ENCODE measurements around the gene CPT1B.

DNA sequence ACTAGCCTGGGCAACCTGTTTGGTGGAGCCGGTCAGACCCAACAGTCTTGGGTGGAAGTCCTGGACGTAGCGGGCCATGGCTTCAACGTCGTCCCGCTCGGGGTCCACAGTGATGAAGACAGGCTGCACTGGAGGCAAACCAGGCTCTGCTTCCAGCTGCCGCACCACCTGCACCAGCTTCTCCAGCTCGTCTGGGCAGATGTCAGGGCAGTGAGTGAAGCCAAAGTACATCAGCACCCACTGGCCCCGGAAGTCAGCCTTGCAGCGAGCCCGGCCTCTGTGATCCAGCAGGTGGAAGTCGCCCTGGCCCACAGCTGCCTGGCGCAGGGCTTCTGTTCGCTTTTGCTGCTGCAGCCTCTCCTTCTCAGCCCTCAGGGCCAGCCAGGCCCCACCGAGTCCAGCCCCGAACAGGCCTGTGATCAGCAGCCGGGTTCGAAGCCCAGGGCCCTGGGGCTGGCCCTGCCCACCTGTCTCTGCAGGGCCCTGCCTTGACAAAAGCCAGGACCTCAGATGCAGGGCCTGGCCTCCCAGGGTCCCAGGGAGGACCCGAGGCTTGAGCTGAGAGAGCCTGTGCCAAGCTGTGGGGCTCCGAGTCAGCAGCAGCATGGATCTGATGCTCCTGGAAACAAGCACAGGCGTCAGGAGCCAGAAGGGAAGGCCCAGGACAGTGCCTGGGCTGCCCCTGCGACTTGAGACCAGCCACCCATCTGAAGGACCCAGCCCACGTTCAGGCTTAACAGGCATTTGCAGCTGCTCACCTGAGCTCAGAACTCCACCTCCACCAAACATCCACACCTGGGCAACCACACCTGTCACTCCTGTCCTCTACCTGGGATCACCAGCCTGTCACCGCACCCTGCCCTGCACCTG is 54.2 kb downstream of the CPT1B start:
- TF ChIP-seq FOXK2 (IDR thresholded peaks at IDR 0.05) (no peak), SUZ12 (IDR thresholded peaks at IDR 0.05; ENCODE audit: unreplicated experiment) (no peak), TCF12 (IDR thresholded peaks at IDR 0.05; ENCODE audit: low read depth, low read length) (no peak)
